Osteocyte (in vitro differentiated cells): Measurements from ENCODE around the gene GTF2A2. TPM values are rescaled to one million over a fixed set of nuclear protein-coding genes. Genes with fewer than 3 reads are reported as not detected.

ENCODE experiments used
- DNase-seq: peaks from one replicate; pipeline ENCODE4 v3.0.0; 2021; ENCODE audit warnings: mixed read lengths; ENCODE audit not compliant: unreplicated experiment; ENCODE audit errors: extremely low spot score
- H3K27ac Mint-ChIP-seq: one replicate; pipeline ENCODE4 v1.8.0; 2021; ENCODE audit warnings: mild to moderate bottlenecking, mixed read lengths; ENCODE audit not compliant: unreplicated experiment
- H3K27me3 Mint-ChIP-seq: one replicate; pipeline ENCODE4 v1.8.0; 2021; ENCODE audit warnings: mixed read lengths; ENCODE audit not compliant: unreplicated experiment
- H3K36me3 Mint-ChIP-seq: one replicate; pipeline ENCODE4 v1.8.0; 2021; ENCODE audit warnings: mixed read lengths; ENCODE audit not compliant: unreplicated experiment
- H3K4me1 Mint-ChIP-seq: one replicate; pipeline ENCODE4 v1.8.0; 2021; ENCODE audit warnings: mixed read lengths; ENCODE audit not compliant: unreplicated experiment
- H3K4me3 Mint-ChIP-seq: one replicate; pipeline ENCODE4 v1.8.0; 2021; ENCODE audit warnings: mild to moderate bottlenecking, moderate library complexity, mixed read lengths; ENCODE audit not compliant: unreplicated experiment
- H3K9me3 Mint-ChIP-seq: one replicate; pipeline ENCODE4 v1.8.0; 2021; ENCODE audit warnings: mixed read lengths; ENCODE audit not compliant: unreplicated experiment
- total RNA-seq: library from RNA; stranded (reverse); gene quantifications from 2 replicates; pipeline ENCODE4 v1.2.1, GENCODE V29; 2021
- TF ChIP-seq, protein P1 (sequence below): fragments of 200-600 bp; sonication (generic); IDR thresholded peaks from 2 replicates; pipeline ENCODE4 v1.5.0; 2021; ENCODE audit warnings: antibody characterized with exemption, mild to moderate bottlenecking, moderate library complexity

Gene GTF2A2
- total RNA-seq, 1 donor from 2014 or later = 99.1 TPM

DNA sequence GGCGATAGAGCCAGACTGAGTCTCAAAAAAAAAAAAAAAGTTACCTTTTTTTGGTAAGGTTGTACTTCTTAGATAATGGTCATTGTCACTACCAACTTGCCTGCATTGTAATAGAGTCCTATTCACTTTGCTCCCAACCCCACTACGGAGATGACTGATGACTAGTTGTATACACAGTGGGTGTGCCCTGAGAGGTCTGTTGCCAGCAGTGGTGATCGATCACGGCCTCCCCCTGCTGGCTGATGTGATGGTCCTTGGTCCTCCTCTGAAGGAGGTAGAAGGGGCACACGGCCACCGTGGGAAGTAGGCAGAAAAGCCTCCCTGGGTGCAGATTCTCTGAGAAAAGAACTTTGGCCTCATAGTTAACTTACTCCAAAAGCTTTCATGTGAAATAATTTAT lies 35.0 kb downstream of the GTF2A2 start:
- Mint-ChIP-seq H3K27me3 (peaks cover 28% of the 10 kb centered on the region), H3K27ac (no peak overlapping the region), H3K4me1 (no peaks in the 10 kb centered on the region), H3K4me3 (no peak overlapping the region), H3K9me3 (no peaks in the 10 kb centered on the region), H3K36me3 (no peaks in the 10 kb centered on the region)
- TF ChIP-seq, protein P1, sequence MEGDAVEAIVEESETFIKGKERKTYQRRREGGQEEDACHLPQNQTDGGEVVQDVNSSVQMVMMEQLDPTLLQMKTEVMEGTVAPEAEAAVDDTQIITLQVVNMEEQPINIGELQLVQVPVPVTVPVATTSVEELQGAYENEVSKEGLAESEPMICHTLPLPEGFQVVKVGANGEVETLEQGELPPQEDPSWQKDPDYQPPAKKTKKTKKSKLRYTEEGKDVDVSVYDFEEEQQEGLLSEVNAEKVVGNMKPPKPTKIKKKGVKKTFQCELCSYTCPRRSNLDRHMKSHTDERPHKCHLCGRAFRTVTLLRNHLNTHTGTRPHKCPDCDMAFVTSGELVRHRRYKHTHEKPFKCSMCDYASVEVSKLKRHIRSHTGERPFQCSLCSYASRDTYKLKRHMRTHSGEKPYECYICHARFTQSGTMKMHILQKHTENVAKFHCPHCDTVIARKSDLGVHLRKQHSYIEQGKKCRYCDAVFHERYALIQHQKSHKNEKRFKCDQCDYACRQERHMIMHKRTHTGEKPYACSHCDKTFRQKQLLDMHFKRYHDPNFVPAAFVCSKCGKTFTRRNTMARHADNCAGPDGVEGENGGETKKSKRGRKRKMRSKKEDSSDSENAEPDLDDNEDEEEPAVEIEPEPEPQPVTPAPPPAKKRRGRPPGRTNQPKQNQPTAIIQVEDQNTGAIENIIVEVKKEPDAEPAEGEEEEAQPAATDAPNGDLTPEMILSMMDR = peak; percentile 55
- no peak for DNase-seq

DNA sequence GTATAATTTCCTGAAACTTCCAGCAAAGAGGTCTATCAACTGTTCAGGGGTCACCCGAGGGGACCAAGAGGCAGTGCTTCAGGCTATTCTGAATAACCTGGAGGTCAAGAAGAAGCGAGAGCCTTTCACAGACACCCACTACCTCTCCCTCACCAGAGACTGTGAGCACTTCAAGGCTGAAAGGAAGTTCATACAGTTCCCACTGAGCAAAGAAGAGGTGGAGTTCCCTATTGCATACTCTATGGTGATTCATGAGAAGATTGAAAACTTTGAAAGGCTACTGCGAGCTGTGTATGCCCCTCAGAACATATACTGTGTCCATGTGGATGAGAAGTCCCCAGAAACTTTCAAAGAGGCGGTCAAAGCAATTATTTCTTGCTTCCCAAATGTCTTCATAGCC lies 38.9 kb downstream of the GTF2A2 start:
- TF ChIP-seq, protein P1 = no peak
- peaks cover 33% of the 10 kb centered on the region for H3K27me3 Mint-ChIP-seq
- no peaks in the 10 kb centered on the region for H3K4me1 Mint-ChIP-seq
- no peak overlapping the region for H3K4me3 Mint-ChIP-seq
- no peaks in the 10 kb centered on the region for H3K36me3 Mint-ChIP-seq
- H3K27ac Mint-ChIP-seq = no peak overlapping the region
- H3K9me3 Mint-ChIP-seq = no peaks in the 10 kb centered on the region
- DNase-seq = no peak

DNA sequence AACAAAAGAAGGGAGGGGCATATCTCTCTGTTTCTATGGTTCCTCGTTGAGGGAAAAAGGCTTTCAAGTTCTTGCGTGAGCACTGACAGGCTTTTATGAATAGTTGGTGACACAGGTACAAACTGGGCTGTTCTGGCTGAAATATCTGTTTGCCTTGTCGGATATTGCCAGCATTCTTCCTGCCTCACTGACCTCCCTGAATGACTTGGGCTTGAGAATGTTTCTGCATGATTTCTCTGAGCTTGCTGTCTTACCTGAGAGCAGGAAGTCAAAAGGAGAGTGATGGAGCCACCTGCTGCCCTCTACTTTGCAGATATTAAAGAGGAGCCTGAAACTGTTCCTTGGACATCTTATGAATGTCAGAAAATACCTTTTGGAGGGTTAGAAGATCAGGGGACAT lies 40.9 kb downstream of the GTF2A2 start:
- Mint-ChIP-seq H3K27me3 (peaks cover 37% of the 10 kb centered on the region), H3K27ac (no peak overlapping the region), H3K4me1 (peaks cover 3% of the 10 kb centered on the region), H3K36me3 (no peaks in the 10 kb centered on the region), H3K9me3 (no peaks in the 10 kb centered on the region), H3K4me3 (no peak overlapping the region)
- DNase-seq = no peak
- TF ChIP-seq, protein P1 = no peak

DNA sequence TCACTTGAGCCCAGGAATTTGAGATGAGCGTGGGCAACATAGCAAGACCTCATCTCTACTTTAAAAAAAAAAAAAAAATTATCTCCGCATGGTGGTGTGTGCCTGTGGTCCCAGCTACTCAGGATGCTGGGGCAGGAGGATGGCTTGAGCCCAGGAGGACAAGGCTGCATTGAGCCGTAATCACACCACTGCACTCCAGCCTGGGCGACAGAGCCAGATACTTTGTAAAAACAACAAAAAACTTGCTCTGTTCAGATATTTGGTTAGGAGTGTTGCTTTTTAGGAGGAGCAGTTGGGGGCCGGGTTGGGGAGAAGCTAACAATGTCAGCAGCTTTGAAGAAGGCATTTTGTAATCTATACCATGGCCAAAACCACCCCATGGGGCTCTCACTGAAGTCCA lies 41.7 kb downstream of the GTF2A2 start:
- H3K27me3 Mint-ChIP-seq = peaks cover 39% of the 10 kb centered on the region
- H3K36me3 Mint-ChIP-seq = no peaks in the 10 kb centered on the region
- peaks cover 6% of the 10 kb centered on the region for H3K4me1 Mint-ChIP-seq
- TF ChIP-seq, protein P1 = no peak
- no peak for DNase-seq
- no peaks in the 10 kb centered on the region for H3K9me3 Mint-ChIP-seq
- H3K4me3 Mint-ChIP-seq = no peak overlapping the region
- no peak overlapping the region for H3K27ac Mint-ChIP-seq

DNA sequence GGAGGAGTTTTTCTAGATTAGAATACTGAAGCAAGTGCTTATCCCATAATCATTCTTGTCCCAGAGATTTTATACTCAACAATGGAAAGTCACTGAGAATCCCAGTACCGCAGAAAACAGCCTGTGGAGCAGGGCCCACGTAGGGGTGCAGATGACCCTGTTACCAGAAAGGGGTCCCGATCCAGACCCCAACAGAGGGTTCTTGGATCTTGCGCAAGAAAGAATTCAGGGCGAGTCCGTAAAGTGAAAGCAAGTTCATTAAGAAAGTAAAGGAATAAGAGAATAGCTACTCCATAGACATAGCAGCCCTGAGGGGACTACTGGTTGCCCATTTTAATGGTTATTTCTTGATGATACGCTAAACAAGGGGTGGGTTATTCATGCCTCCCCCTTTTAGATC lies 43.2 kb downstream of the GTF2A2 start:
- Mint-ChIP-seq H3K27ac (no peak overlapping the region), H3K4me3 (no peak overlapping the region)
- TF ChIP-seq, protein P1 = no peak

More for the DNA sequence above, 43.2 kb downstream of the GTF2A2 start:
- Mint-ChIP-seq H3K4me1 (peaks cover 6% of the 10 kb centered on the region), H3K9me3 (no peaks in the 10 kb centered on the region), H3K36me3 (no peaks in the 10 kb centered on the region), H3K27me3 (peaks cover 36% of the 10 kb centered on the region)
- no peak for DNase-seq
